ENCODE results near the gene FKBP11. TPM values are rescaled to one million over a fixed set of nuclear protein-coding genes. Genes with fewer than 3 reads are reported as not detected.

FKBP11 gene
- total and polyA plus RNA-seq, 2 of the 8 experiments (the other 6 are each of a cell fraction or from before 2014, with no cell fraction given): 45.7 to 65.1 TPM

GRCh38 chr12:48961331-48961730 lies 36.0 kb upstream of the FKBP11 start (continued):
- no peak for TF ChIP-seq ATF2 (IDR thresholded peaks at IDR 0.05; ENCODE audit: low read length)
- no peak for TF ChIP-seq HDAC2 (IDR thresholded peaks at IDR 0.05; ENCODE audit: borderline replicate concordance in 1 of 2, low read depth in 2 of 2, low read length in 2 of 2)
- no peak for TF ChIP-seq SP1 (IDR thresholded peaks at IDR 0.05; ENCODE audit: low read depth, low read length)
- no peak for TF ChIP-seq SIRT6 (IDR thresholded peaks at IDR 0.05; ENCODE audit: low read length)
- TF ChIP-seq SP4 (IDR thresholded peaks at IDR 0.05; ENCODE audit: low read length): no peak
- TF ChIP-seq, protein P1, sequence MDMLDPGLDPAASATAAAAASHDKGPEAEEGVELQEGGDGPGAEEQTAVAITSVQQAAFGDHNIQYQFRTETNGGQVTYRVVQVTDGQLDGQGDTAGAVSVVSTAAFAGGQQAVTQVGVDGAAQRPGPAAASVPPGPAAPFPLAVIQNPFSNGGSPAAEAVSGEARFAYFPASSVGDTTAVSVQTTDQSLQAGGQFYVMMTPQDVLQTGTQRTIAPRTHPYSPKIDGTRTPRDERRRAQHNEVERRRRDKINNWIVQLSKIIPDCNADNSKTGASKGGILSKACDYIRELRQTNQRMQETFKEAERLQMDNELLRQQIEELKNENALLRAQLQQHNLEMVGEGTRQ (IDR thresholded peaks at IDR 0.05; ENCODE audit: low read length): no peak

Data from H1 (cell line).